Left forelimb (tissue), 1 donor: Measurements from ENCODE around the gene OTOGL.
"Not testable (repeated sequence)": the region's sequence is repeated elsewhere in the genome, so short reads cannot be mapped to it uniquely, and the experiment has no call there.

Source experiments
- DNase-seq: peaks from one replicate; pipeline ENCODE4 v3.0.0-alpha.2; 2018; ENCODE audit warnings: low spot score

Gene OTOGL

GRCh38 chr12:80230068-80230467, 130.7 kb downstream of the OTOGL start:
- no peak for DNase-seq

- DNase-seq: no peak
Measured at GRCh38 chr12:80232837-80233236, 133.5 kb downstream of the OTOGL start.

GRCh38 chr12:80233926-80234325, 134.6 kb downstream of the OTOGL start:
- DNase-seq: no peak

GRCh38 chr12:80234667-80235066, 135.3 kb downstream of the OTOGL start:
- no peak for DNase-seq

GRCh38 chr12:80235944-80236343, 136.6 kb downstream of the OTOGL start:
- no peak for DNase-seq

GRCh38 chr12:80239867-80240266, 140.5 kb downstream of the OTOGL start:
- DNase-seq: no peak

- DNase-seq: no peak
Measured at GRCh38 chr12:80241576-80242273, 142.4 kb downstream of the OTOGL start.

- DNase-seq: no peak
Measured at GRCh38 chr12:80242321-80242720, 143.0 kb downstream of the OTOGL start.

- DNase-seq: not testable (repeated sequence)
Measured at GRCh38 chr12:80249581-80249980, 150.2 kb downstream of the OTOGL start.

GRCh38 chr12:80257920-80258319, 158.6 kb downstream of the OTOGL start:
- DNase-seq: no peak

GRCh38 chr12:80260269-80260668, 160.9 kb downstream of the OTOGL start:
- no peak for DNase-seq

- DNase-seq: no peak
Measured at GRCh38 chr12:80261403-80261802, 162.1 kb downstream of the OTOGL start.

GRCh38 chr12:80262346-80262745, 163.0 kb downstream of the OTOGL start:
- no peak for DNase-seq

- no peak for DNase-seq
Measured at GRCh38 chr12:80262771-80263170, 163.4 kb downstream of the OTOGL start.

GRCh38 chr12:80264386-80264785, 165.0 kb downstream of the OTOGL start:
- DNase-seq: no peak

- no peak for DNase-seq
Measured at GRCh38 chr12:80264891-80265290, 165.6 kb downstream of the OTOGL start.

GRCh38 chr12:80268924-80269749, 169.8 kb downstream of the OTOGL start:
- DNase-seq: no peak

- no peak for DNase-seq
Measured at GRCh38 chr12:80269803-80270552, 170.6 kb downstream of the OTOGL start.

GRCh38 chr12:80271780-80272179, 172.4 kb downstream of the OTOGL start:
- no peak for DNase-seq

GRCh38 chr12:80272387-80272915, 173.1 kb downstream of the OTOGL start:
- DNase-seq: no peak

GRCh38 chr12:80273144-80273543, 173.8 kb downstream of the OTOGL start:
- no peak for DNase-seq

- no peak for DNase-seq
Measured at GRCh38 chr12:80277732-80278131, 178.4 kb downstream of the OTOGL start.
